ENCODE data around the gene TANGO6. TPM values are rescaled to one million over a fixed set of nuclear protein-coding genes. Genes with fewer than 3 reads are reported as not detected.

TANGO6 gene
- total and polyA plus RNA-seq, 10 of the 15 experiments (the other 5 are each of a cell fraction or from before 2014, with no cell fraction given) = 1.1 to 20.6 (median 11.0) TPM

- Histone ChIP-seq H3K4me1 (ENCODE audit: control insufficient read depth, insufficient read depth, low read length) (no peaks in the 10 kb centered on the region), H3K27me3 (replicated peaks in 1 of 2; ENCODE audit: control insufficient read depth in 2 of 2, insufficient read depth in 2 of 2, low read length in 1 of 2) (no peaks in the 10 kb centered on the region), H2AFZ (ENCODE audit: control insufficient read depth, low read depth, low read length) (no peak overlapping the region), H3K36me3 (ENCODE audit: control insufficient read depth in 2 of 2, insufficient read depth in 2 of 2, low read length in 1 of 2) (no peaks in the 10 kb centered on the region; a peak in 1 of 4 replicates), H4K20me1 (ENCODE audit: control insufficient read depth, insufficient read depth) (no peaks in the 10 kb centered on the region), H3K4me2 (ENCODE audit: control insufficient read depth, insufficient read depth) (no peak overlapping the region), H3K27ac (ENCODE audit: control insufficient read depth, insufficient read depth) (no peak overlapping the region), H3K4me3 (no peak overlapping the region), H3K79me2 (ENCODE audit: control insufficient read depth, insufficient read depth, low read length) (no peaks in the 10 kb centered on the region), H3K9ac (ENCODE audit: control insufficient read depth, insufficient read depth, low read length) (no peak overlapping the region), H3K9me3 (replicated peaks; ENCODE audit: control insufficient read depth, insufficient read depth, low read length) (no peaks in the 10 kb centered on the region)
- TF ChIP-seq REST (IDR thresholded peaks at IDR 0.05; ENCODE audit: low read depth, low read length) (peak; percentile 79), WRNIP1 (IDR thresholded peaks at IDR 0.05; ENCODE audit: borderline replicate concordance, low read depth, low read length) (no peak)
- ChIA-PET CTCF (interaction anchor here (0.6 kb wide), 1 partner anchor 230 kb away, joined by 3 read pairs; no protein-coding TSS in a partner anchor), RAD21 (ENCODE audit: unreplicated experiment) (no interaction called here), POLR2A (interaction anchor here (0.5 kb wide), 1 partner anchor 71 kb away, joined by 4 read pairs; no protein-coding TSS in a partner anchor), SMC1A (ENCODE audit: uncharacterized antibody, unreplicated experiment) (no interaction called here)
- BruUV-seq (replicated peaks) = no TSS peak
- in situ Hi-C loops (cut with MboI) (no loop called here), intact Hi-C loops (cut with micrococcal nuclease; ENCODE audit: unreplicated experiment) (no loop called here)
- no peak for FAIRE-seq
- ATAC-seq = no peak
- WGBS (ENCODE audit: insufficient coverage, insufficient replicate concordance, low lambda C conversion rate, missing lambda C conversion rate) = 84% methylated on average over 11 of the region's 11 CpGs
- DNase-seq (ENCODE audit: low read depth, low spot score) = no peak
These were observed 50.7 kb downstream of the TANGO6 start for GRCh38 chr16:68893710-68894705.
